PC-9 (cell line): ENCODE data around the gene ALB.

Source experiments
- CTCF ChIP-seq: fragments of 200-600 bp; sonication (generic); conservative IDR thresholded peaks from 2 replicates; pipeline ENCODE4 v1.6.1; 2017; ENCODE audit warnings: mixed run types, antibody characterized with exemption, mild to moderate bottlenecking, moderate library complexity
- EZH2 ChIP-seq: fragments of 200-600 bp; sonication (generic); IDR thresholded peaks from 2 replicates; pipeline ENCODE4 v1.8.0; 2017; ENCODE audit warnings: antibody characterized with exemption, low read depth

- TF ChIP-seq CTCF (no peak), EZH2 (no peak)
Observed at GRCh38 chr4:73438048-73438447, 34.0 kb downstream of the ALB start.
